ENCODE measurements around the gene SDK2. TPM values are rescaled to one million over a fixed set of nuclear protein-coding genes. Genes with fewer than 3 reads are reported as not detected.

The SDK2 gene
- polyA plus RNA-seq, 3 donors from 2014 or later, result not detected

GRCh38 chr17:73360961-73361761, 283.1 kb downstream of the SDK2 start:
- Mint-ChIP-seq H3K4me3 (no peak overlapping the region), H3K4me1 (no peaks in the 10 kb centered on the region), H3K36me3 (no peaks in the 10 kb centered on the region), H3K27me3 (ENCODE audit: low read depth in 3 of 3) (peaks cover 2 to 4% (median 4%) of the 10 kb centered on the region in 3 donors), H3K9me3 (no peaks in the 10 kb centered on the region), H3K27ac (no peak overlapping the region)
- no peak for DNase-seq

DNA sequence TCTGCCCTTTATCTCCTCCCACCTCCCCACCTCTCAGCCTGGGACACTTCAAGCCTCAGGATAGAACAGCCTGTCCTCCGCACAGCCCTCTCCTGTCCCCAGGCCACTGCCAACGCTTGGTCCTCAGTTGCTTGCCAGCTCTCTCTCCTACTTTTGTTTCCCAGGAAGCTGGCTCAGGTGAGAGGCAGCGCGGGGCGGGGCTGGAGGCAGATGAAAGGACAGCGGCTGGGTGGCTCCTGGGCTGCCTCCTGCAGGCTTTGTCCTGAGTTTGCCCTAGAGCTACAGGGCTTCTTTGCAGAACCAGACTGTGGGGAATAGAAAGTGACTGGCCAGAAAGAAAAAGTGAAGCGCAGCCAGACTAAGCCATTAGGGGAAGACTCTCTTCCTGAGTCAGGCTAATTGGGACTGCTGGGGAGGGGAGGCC, 284.2 kb downstream of the SDK2 start:
- no peak for DNase-seq
- Mint-ChIP-seq H3K27me3 (ENCODE audit: low read depth in 3 of 3) (peaks cover 2 to 6% (median 2%) of the 10 kb centered on the region in 3 donors), H3K4me1 (no peaks in the 10 kb centered on the region), H3K9me3 (no peaks in the 10 kb centered on the region), H3K27ac (no peak overlapping the region), H3K4me3 (no peak overlapping the region), H3K36me3 (no peaks in the 10 kb centered on the region)

GRCh38 chr17:73359352-73359751, 284.9 kb downstream of the SDK2 start:
- no peak for DNase-seq
- H3K9me3 Mint-ChIP-seq, result no peaks in the 10 kb centered on the region
- H3K36me3 Mint-ChIP-seq, result no peaks in the 10 kb centered on the region
- H3K4me1 Mint-ChIP-seq, result no peaks in the 10 kb centered on the region
- H3K27me3 Mint-ChIP-seq (ENCODE audit: low read depth in 3 of 3), result peaks cover 0 to 6% (median 2%) of the 10 kb centered on the region in 3 donors
- H3K27ac Mint-ChIP-seq, result no peak overlapping the region
- H3K4me3 Mint-ChIP-seq, result no peak overlapping the region

DNA sequence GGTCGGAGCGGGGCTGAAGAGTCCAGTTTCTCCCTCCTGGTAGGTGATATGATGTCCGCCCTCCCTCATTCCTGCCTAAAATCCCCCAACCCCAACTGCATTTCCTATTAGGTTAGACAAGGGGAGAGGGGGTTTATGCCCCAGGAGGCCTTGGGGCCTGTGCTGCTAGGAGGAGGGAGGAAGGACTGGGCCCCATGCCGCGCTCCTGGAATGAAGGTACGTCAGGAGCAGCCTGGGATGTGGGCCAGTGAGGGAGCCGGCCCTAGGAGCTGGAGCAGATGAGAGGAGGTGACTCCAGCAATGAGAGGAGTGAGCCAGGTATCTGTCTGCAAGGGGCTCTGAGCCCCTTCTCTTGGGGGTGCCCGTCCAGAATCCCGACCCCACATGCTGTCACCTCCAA, 285.6 kb downstream of the SDK2 start:
- no peaks in the 10 kb centered on the region for H3K36me3 Mint-ChIP-seq
- no peaks in the 10 kb centered on the region for H3K4me1 Mint-ChIP-seq
- H3K9me3 Mint-ChIP-seq, result no peaks in the 10 kb centered on the region
- H3K27ac Mint-ChIP-seq, result no peak overlapping the region
- peaks cover 0 to 6% (median 3%) of the 10 kb centered on the region in 3 donors for H3K27me3 Mint-ChIP-seq (ENCODE audit: low read depth in 3 of 3)
- DNase-seq, result no peak
- no peak overlapping the region for H3K4me3 Mint-ChIP-seq

DNA sequence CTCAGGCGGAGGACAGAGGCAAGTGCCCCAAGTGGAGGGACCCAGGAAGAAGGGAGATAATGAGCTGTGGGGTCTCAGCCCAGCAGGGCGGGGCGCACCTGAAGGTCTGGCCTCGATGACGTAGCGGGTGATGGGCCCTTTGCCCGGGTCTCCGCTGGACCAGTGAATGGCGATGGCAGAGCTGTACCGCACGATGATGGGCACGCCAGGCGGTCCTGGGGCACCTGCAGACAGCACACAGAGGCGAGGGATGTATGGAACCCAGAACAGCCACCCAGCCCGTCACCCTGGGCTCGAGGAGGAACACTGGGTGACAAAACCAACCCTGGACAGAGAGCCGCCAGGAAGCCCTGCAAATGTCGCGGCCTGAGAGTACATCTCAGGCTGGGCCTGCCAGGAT, 286.3 kb downstream of the SDK2 start:
- Mint-ChIP-seq H3K27me3 (ENCODE audit: low read depth in 3 of 3) (peaks cover 0 to 6% (median 3%) of the 10 kb centered on the region in 3 donors), H3K9me3 (no peaks in the 10 kb centered on the region), H3K4me3 (no peak overlapping the region), H3K27ac (no peak overlapping the region), H3K36me3 (no peaks in the 10 kb centered on the region), H3K4me1 (no peaks in the 10 kb centered on the region)
- no peak for DNase-seq

DNA sequence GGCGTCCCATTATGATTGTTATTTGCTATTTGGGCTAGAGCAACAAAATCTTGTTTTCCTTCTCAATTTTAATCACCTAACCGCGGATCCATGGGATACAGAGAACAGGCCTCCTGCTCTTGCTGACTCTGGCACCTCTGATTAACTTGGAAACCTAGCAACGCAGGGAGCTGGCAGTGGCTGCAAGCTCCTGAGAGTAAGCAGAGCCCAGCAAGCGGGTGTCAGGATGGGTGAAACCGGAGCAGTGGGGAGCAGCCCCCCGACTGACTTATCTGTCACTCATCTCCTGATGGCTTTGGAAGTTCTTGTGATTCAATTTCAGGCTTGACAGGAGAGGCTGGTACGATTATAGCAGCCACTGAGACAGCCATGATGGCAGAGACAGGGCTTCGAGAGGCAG, 286.9 kb downstream of the SDK2 start:
- no peak overlapping the region for H3K4me3 Mint-ChIP-seq

GRCh38 chr17:73356561-73357170, 287.6 kb downstream of the SDK2 start:
- Mint-ChIP-seq H3K4me3 (no peak overlapping the region), H3K4me1 (no peaks in the 10 kb centered on the region), H3K36me3 (no peaks in the 10 kb centered on the region), H3K27me3 (ENCODE audit: low read depth in 3 of 3) (peaks cover 0 to 6% (median 1%) of the 10 kb centered on the region in 3 donors), H3K27ac (no peak overlapping the region), H3K9me3 (no peaks in the 10 kb centered on the region)
- no peak for DNase-seq

More for the DNA sequence above, 286.9 kb downstream of the SDK2 start:
- Mint-ChIP-seq H3K36me3 (no peaks in the 10 kb centered on the region), H3K4me1 (no peaks in the 10 kb centered on the region), H3K9me3 (no peaks in the 10 kb centered on the region), H3K27ac (no peak overlapping the region), H3K27me3 (ENCODE audit: low read depth in 3 of 3) (peaks cover 0 to 6% (median 3%) of the 10 kb centered on the region in 3 donors)
- DNase-seq, result no peak

- peaks cover 0 to 6% (median 1%) of the 10 kb centered on the region in 3 donors for H3K27me3 Mint-ChIP-seq (ENCODE audit: low read depth in 3 of 3)
- DNase-seq, result no peak
- H3K4me1 Mint-ChIP-seq, result no peaks in the 10 kb centered on the region
- no peaks in the 10 kb centered on the region for H3K9me3 Mint-ChIP-seq
- no peak overlapping the region for H3K27ac Mint-ChIP-seq
- no peak overlapping the region for H3K4me3 Mint-ChIP-seq
- no peaks in the 10 kb centered on the region for H3K36me3 Mint-ChIP-seq
Measured at GRCh38 chr17:73354423-73355284, 289.6 kb downstream of the SDK2 start.

DNA sequence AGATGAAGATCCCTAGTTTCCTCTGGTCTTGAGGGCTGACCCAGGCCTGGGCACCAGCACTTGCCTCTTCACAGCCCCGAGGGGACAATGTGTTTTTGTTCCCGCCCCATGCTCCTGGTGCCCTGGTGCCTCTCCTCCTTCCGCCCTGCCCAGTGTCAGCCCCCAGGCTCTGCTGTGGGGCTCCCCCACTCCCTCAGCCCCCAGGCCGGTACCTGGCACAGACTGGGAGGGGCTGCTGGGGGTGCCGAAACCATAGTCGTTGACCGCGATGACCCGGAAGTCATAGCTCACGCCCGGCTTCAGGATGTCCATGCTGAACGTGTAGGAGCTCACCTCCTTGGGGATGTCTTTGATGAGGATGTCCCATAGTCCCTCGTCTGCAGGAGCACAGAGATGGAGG, 292.0 kb downstream of the SDK2 start:
- Mint-ChIP-seq H3K36me3 (no peaks in the 10 kb centered on the region), H3K27ac (no peak overlapping the region), H3K4me1 (no peaks in the 10 kb centered on the region), H3K9me3 (no peaks in the 10 kb centered on the region), H3K4me3 (no peak overlapping the region), H3K27me3 (ENCODE audit: low read depth in 3 of 3) (peaks cover 0 to 6% (median 1%) of the 10 kb centered on the region in 3 donors)
- DNase-seq, result no peak

GRCh38 chr17:73351764-73352163, 292.5 kb downstream of the SDK2 start:
- no peak for DNase-seq
- Mint-ChIP-seq H3K9me3 (no peaks in the 10 kb centered on the region), H3K36me3 (no peaks in the 10 kb centered on the region), H3K4me3 (no peak overlapping the region), H3K4me1 (no peaks in the 10 kb centered on the region), H3K27ac (no peak overlapping the region), H3K27me3 (ENCODE audit: low read depth in 3 of 3) (peaks cover 0 to 7% (median 1%) of the 10 kb centered on the region in 3 donors)

DNA sequence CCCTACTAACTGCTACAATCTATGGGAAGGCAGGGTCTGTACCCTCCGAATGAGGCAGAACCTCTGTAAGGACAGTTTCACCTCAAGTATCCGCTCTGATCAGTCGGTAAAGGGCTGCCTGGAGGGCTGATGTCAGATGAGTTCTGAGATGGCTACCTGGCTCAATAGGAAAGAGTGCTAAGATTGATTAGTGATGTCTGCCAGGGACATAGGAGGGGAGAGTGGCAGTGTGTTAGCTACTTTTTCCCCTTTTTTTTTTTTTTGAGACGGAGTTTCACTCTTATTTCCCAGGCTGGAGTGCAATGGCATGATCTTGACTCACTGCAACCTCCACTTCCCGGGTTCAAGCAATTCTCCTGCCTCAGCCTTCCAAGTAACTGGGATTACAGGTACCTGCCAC, 293.4 kb downstream of the SDK2 start:
- peaks cover 0 to 6% (median 1%) of the 10 kb centered on the region in 3 donors for H3K27me3 Mint-ChIP-seq (ENCODE audit: low read depth in 3 of 3)
- no peaks in the 10 kb centered on the region for H3K9me3 Mint-ChIP-seq
- no peak overlapping the region for H3K27ac Mint-ChIP-seq
- no peaks in the 10 kb centered on the region for H3K36me3 Mint-ChIP-seq
- H3K4me3 Mint-ChIP-seq, result no peak overlapping the region
- no peaks in the 10 kb centered on the region for H3K4me1 Mint-ChIP-seq
- DNase-seq, result no peak

- H3K27me3 Mint-ChIP-seq (ENCODE audit: low read depth in 3 of 3), result peaks cover 0 to 3% (median 2%) of the 10 kb centered on the region in 3 donors
- no peak for DNase-seq
- H3K9me3 Mint-ChIP-seq, result no peaks in the 10 kb centered on the region
- no peak overlapping the region for H3K4me3 Mint-ChIP-seq
- H3K4me1 Mint-ChIP-seq, result no peaks in the 10 kb centered on the region
- no peaks in the 10 kb centered on the region for H3K36me3 Mint-ChIP-seq
- no peak overlapping the region for H3K27ac Mint-ChIP-seq
Measured at GRCh38 chr17:73349647-73350046, 294.6 kb downstream of the SDK2 start.

DNA sequence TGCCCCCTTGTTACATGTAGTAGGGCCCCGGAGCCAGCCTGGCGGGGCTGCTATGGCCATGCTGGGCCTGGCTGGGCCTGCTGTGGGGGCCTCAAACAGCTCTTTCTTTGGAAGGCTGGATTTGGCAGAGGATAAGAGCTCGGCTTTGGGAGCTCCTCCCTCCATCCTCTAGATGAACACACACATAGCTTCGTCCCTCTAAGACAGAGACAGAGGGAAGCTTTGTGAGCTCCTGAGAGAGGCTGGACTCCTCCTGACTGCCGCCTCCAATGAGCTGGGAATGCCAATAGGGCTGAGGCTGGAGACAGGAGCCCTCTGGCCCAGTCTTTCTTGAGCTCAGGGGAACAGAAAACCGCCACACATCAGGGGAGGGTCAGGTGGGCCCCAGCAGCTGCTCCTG, 295.1 kb downstream of the SDK2 start:
- H3K27ac Mint-ChIP-seq, result no peak overlapping the region
- H3K4me3 Mint-ChIP-seq, result no peak overlapping the region
- no peaks in the 10 kb centered on the region for H3K9me3 Mint-ChIP-seq
- H3K4me1 Mint-ChIP-seq, result no peaks in the 10 kb centered on the region
- peaks cover 0 to 3% (median 2%) of the 10 kb centered on the region in 3 donors for H3K27me3 Mint-ChIP-seq (ENCODE audit: low read depth in 3 of 3)
- no peak for DNase-seq
- no peaks in the 10 kb centered on the region for H3K36me3 Mint-ChIP-seq

GRCh38 chr17:73348829-73349095, 295.5 kb downstream of the SDK2 start:
- H3K4me1 Mint-ChIP-seq, result no peaks in the 10 kb centered on the region
- H3K4me3 Mint-ChIP-seq, result no peak overlapping the region
- peaks cover 0 to 2% (median 2%) of the 10 kb centered on the region in 3 donors for H3K27me3 Mint-ChIP-seq (ENCODE audit: low read depth in 3 of 3)
- DNase-seq, result no peak
- H3K9me3 Mint-ChIP-seq, result no peaks in the 10 kb centered on the region
- no peaks in the 10 kb centered on the region for H3K36me3 Mint-ChIP-seq
- no peak overlapping the region for H3K27ac Mint-ChIP-seq

All from immature natural killer cell (primary cell).